Fibroblast of lung (primary cell): Measurements from ENCODE around the gene BCS1L.

ENCODE experiments used
- CTCF ChIP-seq, 2 donors: IDR thresholded peaks in 1 of 2; conservative IDR thresholded peaks in 1 of 2; 1 replicate in 1 of 2; 2 replicates in 1 of 2; pipeline ENCODE4 v1.5.1; 2011 to 2012; ENCODE audit warnings: low read length in 2 of 2, control low read depth in 1 of 2, inconsistent platforms in 1 of 2, low read depth in 1 of 2, mild to moderate bottlenecking in 1 of 2
- EZH2 ChIP-seq: IDR thresholded peaks from 2 replicates; pipeline ENCODE4 v1.5.1; 2012; ENCODE audit warnings: low read length, control low read depth, mild to moderate bottlenecking; ENCODE audit errors: missing control alignments

GRCh38 chr2:218698885-218699284 lies 39.4 kb downstream of the BCS1L start:
- TF ChIP-seq CTCF (conservative IDR thresholded peaks at IDR 0.05 in 1 of 2, IDR thresholded peaks at IDR 0.05 in 1 of 2; ENCODE audit: low read depth in 1 of 2, low read length in 2 of 2) (no peak), EZH2 (no peak)
